Coronary artery (tissue), 2 donors: Measurements from ENCODE around the gene LAMA5.
A peak's percentile ranks its signal among the peaks of the same experiment; 100 is the strongest.

Experiments
- DNase-seq: peaks from one replicate; pipeline ENCODE4 v3.0.0-alpha.2; 2017; ENCODE audit warnings: low spot score
- H3K27ac ChIP-seq, 2 donors: fragments of 200-600 bp; sonication (generic); one replicate each; pipeline ENCODE4 v1.5.1; 2016 to 2019
- H3K4me3 ChIP-seq: fragments of 200-600 bp; sonication (generic); 2 replicates; pipeline ENCODE4 v1.5.1; 2016; ENCODE audit warnings: mild to moderate bottlenecking, moderate library complexity
- TF ChIP-seq, protein P1 (sequence below): fragments of 200-600 bp; sonication (generic); IDR thresholded peaks from one replicate; pipeline ENCODE4 v1.5.1; 2019; ENCODE audit warnings: antibody characterized with exemption

The LAMA5 gene

GRCh38 chr20:62358171-62359042, 8.7 kb downstream of the LAMA5 start:
- H3K27ac ChIP-seq = peak overlapping the region; percentile 95 to 99
- no peak for DNase-seq
- H3K4me3 ChIP-seq = peak overlapping the region; percentile 63
- TF ChIP-seq, protein P1, sequence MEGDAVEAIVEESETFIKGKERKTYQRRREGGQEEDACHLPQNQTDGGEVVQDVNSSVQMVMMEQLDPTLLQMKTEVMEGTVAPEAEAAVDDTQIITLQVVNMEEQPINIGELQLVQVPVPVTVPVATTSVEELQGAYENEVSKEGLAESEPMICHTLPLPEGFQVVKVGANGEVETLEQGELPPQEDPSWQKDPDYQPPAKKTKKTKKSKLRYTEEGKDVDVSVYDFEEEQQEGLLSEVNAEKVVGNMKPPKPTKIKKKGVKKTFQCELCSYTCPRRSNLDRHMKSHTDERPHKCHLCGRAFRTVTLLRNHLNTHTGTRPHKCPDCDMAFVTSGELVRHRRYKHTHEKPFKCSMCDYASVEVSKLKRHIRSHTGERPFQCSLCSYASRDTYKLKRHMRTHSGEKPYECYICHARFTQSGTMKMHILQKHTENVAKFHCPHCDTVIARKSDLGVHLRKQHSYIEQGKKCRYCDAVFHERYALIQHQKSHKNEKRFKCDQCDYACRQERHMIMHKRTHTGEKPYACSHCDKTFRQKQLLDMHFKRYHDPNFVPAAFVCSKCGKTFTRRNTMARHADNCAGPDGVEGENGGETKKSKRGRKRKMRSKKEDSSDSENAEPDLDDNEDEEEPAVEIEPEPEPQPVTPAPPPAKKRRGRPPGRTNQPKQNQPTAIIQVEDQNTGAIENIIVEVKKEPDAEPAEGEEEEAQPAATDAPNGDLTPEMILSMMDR = no peak

DNA sequence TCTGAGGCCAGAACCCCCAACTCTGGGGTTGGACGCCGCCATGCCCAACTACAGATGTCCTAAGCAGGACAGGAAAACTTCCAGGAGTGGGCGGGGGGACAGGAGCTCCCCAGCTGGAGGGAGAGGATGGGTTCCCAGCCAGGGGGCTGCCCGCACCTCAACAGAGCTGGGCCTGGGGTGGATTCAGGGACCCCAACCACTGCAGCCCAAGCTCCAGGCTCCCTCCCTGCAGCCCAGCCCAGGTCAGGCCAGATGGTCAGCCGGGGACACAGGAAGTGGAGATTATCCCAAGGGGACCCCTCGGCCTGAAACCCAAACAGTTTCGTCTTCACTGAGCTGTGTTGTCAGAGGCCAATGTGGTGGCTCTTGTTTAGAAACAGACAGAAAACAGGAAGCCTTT, 9.4 kb downstream of the LAMA5 start:
- DNase-seq = no peak

GRCh38 chr20:62357187-62357667, 9.9 kb downstream of the LAMA5 start:
- DNase-seq = no peak
- TF ChIP-seq, protein P1 = no peak
- peak overlapping the region; percentile 63 for H3K4me3 ChIP-seq
- peak overlapping the region; percentile 95 to 99 for H3K27ac ChIP-seq

More for the DNA sequence above, 9.4 kb downstream of the LAMA5 start:
- Histone ChIP-seq H3K27ac (peak overlapping the region; percentile 95 to 99), H3K4me3 (peak overlapping the region; percentile 63)
- TF ChIP-seq, protein P1 = no peak

DNA sequence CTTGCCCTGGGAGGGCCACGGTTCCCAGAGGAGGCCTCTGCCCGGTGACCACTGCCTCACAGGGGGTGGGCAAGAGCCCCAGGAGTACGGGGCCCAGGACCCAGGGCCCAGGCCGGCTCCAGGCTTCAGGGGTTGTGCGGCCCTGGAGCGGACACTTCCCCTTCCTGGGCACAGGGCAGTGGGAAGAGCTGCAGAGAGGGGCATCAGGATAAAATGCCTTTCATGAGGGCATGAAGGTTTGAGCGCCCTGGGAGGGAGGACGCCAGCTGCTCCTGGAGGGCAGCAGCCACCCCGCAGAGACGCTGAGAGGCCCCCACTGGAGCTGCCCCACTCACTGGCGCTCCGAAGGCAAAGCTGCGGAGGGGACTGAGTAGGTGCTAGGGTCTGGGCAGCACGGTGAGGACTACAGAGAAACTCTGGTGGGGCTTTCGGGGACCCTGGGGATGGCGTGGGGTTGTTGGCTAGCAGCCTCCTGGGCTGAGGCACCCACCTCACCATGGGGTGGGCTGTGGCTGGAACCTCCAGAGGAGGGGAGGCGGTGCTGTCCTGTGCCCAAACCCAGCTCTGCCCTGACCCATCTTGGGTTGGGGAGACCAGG, 10.4 kb downstream of the LAMA5 start:
- DNase-seq = no peak
- TF ChIP-seq, protein P1 = no peak
- Histone ChIP-seq H3K4me3 (peak overlapping the region; percentile 63), H3K27ac (peak overlapping the region; percentile 95 to 99)

DNA sequence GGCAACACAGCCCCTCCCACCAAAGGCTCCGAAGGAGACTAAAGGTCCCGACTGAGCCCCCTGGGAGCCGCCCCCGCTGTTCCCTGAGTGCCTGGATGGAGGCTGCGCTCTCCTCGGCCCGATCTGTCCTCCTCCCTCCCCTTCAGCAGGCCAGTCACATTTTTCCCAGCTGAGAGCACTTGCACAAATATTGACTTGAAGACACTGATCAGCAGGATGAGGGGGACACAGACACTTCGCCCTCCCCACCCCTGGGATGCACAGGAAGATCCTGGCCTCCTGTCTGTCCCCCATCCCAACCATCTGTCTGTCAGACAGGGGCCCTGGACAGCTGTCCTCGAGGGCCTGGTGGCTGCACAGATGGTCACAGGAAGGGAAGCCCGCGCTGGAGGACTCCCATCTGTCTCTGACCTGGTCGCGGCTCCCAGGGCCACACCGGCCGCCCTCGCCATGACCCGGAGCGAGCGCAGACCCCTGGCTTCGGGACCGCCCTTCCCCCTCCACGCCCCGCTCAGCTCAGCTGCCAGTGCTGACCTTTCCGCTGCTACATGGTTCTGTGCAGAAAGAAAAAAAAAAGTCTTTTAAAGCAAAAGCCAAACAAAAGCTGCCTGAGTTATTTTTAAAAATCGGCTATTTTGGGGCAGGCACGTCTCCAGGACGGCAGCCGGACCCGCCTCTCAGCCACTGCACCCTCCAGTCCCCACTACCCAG, 11.1 kb downstream of the LAMA5 start:
- DNase-seq = no peak
- TF ChIP-seq, protein P1 = no peak
- Histone ChIP-seq H3K4me3 (peak overlapping the region; percentile 63), H3K27ac (peak overlapping the region; percentile 95 to 99)

DNA sequence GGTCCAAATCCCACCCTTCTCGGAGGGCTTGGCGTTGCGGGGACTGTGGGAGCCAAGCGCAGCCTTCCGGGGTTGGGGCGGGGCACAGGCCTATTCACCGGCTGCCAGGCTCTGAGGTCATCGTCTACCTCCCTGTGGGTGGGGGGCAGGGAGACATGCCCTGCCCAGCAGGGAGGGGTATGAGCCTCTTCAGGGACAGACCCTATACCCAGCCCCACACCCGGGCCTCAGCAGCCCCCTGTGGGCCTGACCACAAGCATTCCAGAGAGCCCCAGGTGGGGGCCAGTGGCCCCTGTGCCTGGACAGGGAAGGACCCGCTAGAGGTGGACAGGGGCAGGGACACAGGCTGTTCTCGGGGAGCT, 11.6 kb downstream of the LAMA5 start:
- H3K4me3 ChIP-seq = peak overlapping the region; percentile 63
- no peak for DNase-seq
- TF ChIP-seq, protein P1 = no peak
- H3K27ac ChIP-seq = peak overlapping the region; percentile 95 to 99
